ENCODE measurements around the gene SLC6A3. TPM values are rescaled to one million over a fixed set of nuclear protein-coding genes. Genes with fewer than 3 reads are reported as not detected.

The SLC6A3 gene
- polyA plus RNA-seq, 4 donors = 0.03 to 0.30 TPM; not detected in 2

DNA sequence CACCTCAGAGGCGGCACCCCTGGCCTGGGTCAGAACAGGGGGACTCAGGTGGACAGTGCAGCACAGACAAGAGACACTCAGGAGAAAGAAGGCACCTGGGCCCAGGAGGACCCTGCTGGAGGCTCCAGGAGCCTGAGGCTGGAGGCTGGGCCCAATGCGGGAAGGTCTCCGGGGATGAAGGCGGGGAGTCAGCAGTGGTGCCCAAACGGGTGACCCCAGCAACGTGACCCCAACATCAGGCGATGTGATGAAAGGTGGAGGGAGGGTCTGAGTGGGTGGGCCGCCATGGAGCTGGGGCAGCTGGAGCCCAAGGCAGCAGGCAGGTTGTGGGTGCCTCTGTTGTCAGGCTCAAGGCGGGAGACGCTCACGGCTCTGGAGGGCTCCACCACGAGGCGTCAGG lies 41.0 kb upstream of the SLC6A3 start:
- 94 to 95% (median 95%) methylated on average over 13 of the region's 13 CpGs for WGBS, 3 donors
- no peak overlapping the region for H3K4me3 ChIP-seq (ENCODE audit: low read depth in 1 of 3, low read length in 3 of 3)
- DNase-seq = no peak
- no peaks in the 10 kb centered on the region for H3K27me3 ChIP-seq (ENCODE audit: control insufficient read depth in 3 of 3, insufficient read depth in 3 of 3, low read length in 3 of 3)
- no peaks in the 10 kb centered on the region for H3K9me3 ChIP-seq (ENCODE audit: control insufficient read depth in 2 of 2, insufficient read depth in 1 of 2, low read depth in 1 of 2, low read length in 1 of 2)
- no peak for FAIRE-seq
- no peaks in the 10 kb centered on the region for H3K4me1 ChIP-seq (ENCODE audit: control insufficient read depth in 3 of 3, insufficient read depth in 2 of 3, low read depth in 1 of 3, low read length in 2 of 3)
- no peak overlapping the region for H3K27ac ChIP-seq (ENCODE audit: low read depth in 1 of 3, low read length in 2 of 3)
- peaks cover 0 to 50% (median 5%) of the 10 kb centered on the region in 3 donors for H3K36me3 ChIP-seq (ENCODE audit: control insufficient read depth in 3 of 3, insufficient read depth in 2 of 3, low read depth in 1 of 3, low read length in 3 of 3)

DNA sequence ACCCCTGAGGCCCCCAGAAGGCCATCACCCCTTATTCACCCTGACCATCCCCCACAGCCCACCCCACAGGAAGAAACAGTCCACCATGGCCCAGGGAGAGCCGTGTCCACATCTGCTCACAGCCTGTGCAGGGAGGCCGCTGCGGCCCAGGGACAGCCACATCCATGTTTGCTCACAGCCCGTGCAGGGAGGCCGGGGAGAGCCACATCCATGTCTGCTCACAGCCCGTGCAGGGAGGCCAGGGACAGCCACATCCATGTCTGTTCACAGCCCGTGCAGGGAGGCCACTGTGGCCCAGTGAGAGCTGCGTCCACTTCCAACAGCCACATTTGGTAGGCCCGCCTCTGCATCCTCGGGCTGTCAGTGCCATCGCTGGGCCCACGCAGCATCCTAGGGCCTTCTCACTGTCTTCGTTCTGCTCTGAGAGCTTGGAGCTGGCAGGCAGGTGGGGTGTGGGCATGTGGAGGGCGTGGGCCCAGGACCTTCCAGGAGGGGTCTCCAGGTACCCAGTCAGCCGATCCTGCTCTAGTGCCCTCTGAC lies 40.4 kb upstream of the SLC6A3 start:
- no peak for FAIRE-seq
- Histone ChIP-seq H3K27me3 (ENCODE audit: control insufficient read depth in 3 of 3, insufficient read depth in 3 of 3, low read length in 3 of 3) (no peaks in the 10 kb centered on the region), H3K4me1 (ENCODE audit: control insufficient read depth in 3 of 3, insufficient read depth in 2 of 3, low read depth in 1 of 3, low read length in 2 of 3) (no peaks in the 10 kb centered on the region), H3K36me3 (ENCODE audit: control insufficient read depth in 3 of 3, insufficient read depth in 2 of 3, low read depth in 1 of 3, low read length in 3 of 3) (peaks cover 0 to 47% (median 5%) of the 10 kb centered on the region in 3 donors), H3K4me3 (ENCODE audit: low read depth in 1 of 3, low read length in 3 of 3) (no peak overlapping the region), H3K27ac (ENCODE audit: low read depth in 1 of 3, low read length in 2 of 3) (no peak overlapping the region), H3K9me3 (ENCODE audit: control insufficient read depth in 2 of 2, insufficient read depth in 1 of 2, low read depth in 1 of 2, low read length in 1 of 2) (no peaks in the 10 kb centered on the region)
- no peak for DNase-seq
- WGBS, 3 donors = 91% methylated on average over 14 to 15 of the region's 15 CpGs

- Histone ChIP-seq H3K36me3 (ENCODE audit: control insufficient read depth in 3 of 3, insufficient read depth in 2 of 3, low read depth in 1 of 3, low read length in 3 of 3) (peaks cover 0 to 44% (median 2%) of the 10 kb centered on the region in 3 donors), H3K4me3 (ENCODE audit: low read depth in 1 of 3, low read length in 3 of 3) (no peak overlapping the region), H3K27ac (ENCODE audit: low read depth in 1 of 3, low read length in 2 of 3) (no peak overlapping the region), H3K27me3 (ENCODE audit: control insufficient read depth in 3 of 3, insufficient read depth in 3 of 3, low read length in 3 of 3) (no peaks in the 10 kb centered on the region), H3K4me1 (ENCODE audit: control insufficient read depth in 3 of 3, insufficient read depth in 2 of 3, low read depth in 1 of 3, low read length in 2 of 3) (no peaks in the 10 kb centered on the region), H3K9me3 (ENCODE audit: control insufficient read depth in 2 of 2, insufficient read depth in 1 of 2, low read depth in 1 of 2, low read length in 1 of 2) (no peaks in the 10 kb centered on the region)
- DNase-seq (no peak), FAIRE-seq (no peak)
- WGBS, 3 donors = 75 to 84% (median 78%) methylated on average over 18 to 20 of the region's 20 CpGs
These were observed 39.7 kb upstream of the SLC6A3 start for GRCh38 chr5:1484730-1485578.

- no peak for DNase-seq
- H3K36me3 ChIP-seq (ENCODE audit: control insufficient read depth in 3 of 3, insufficient read depth in 2 of 3, low read depth in 1 of 3, low read length in 3 of 3) = peaks cover 0 to 37% (median 2%) of the 10 kb centered on the region in 3 donors
These were observed 38.9 kb upstream of the SLC6A3 start for GRCh38 chr5:1483856-1484729.

GRCh38 chr5:1483064-1483463 lies 37.8 kb upstream of the SLC6A3 start:
- FAIRE-seq (no peak), DNase-seq (no peak)
- no peaks in the 10 kb centered on the region for H3K27me3 ChIP-seq (ENCODE audit: control insufficient read depth in 3 of 3, insufficient read depth in 3 of 3, low read length in 3 of 3)
- no peaks in the 10 kb centered on the region for H3K4me1 ChIP-seq (ENCODE audit: control insufficient read depth in 3 of 3, insufficient read depth in 2 of 3, low read depth in 1 of 3, low read length in 2 of 3)
- peaks cover 0 to 33% (median 2%) of the 10 kb centered on the region in 3 donors for H3K36me3 ChIP-seq (ENCODE audit: control insufficient read depth in 3 of 3, insufficient read depth in 2 of 3, low read depth in 1 of 3, low read length in 3 of 3)
- no peak overlapping the region for H3K4me3 ChIP-seq (ENCODE audit: low read depth in 1 of 3, low read length in 3 of 3)
- no peak overlapping the region for H3K27ac ChIP-seq (ENCODE audit: low read depth in 1 of 3, low read length in 2 of 3)
- WGBS, 3 donors = 93 to 94% (median 94%) methylated on average over 13 of the region's 13 CpGs
- no peaks in the 10 kb centered on the region for H3K9me3 ChIP-seq (ENCODE audit: control insufficient read depth in 2 of 2, insufficient read depth in 1 of 2, low read depth in 1 of 2, low read length in 1 of 2)

More at GRCh38 chr5:1483856-1484729, 38.9 kb upstream of the SLC6A3 start:
- WGBS, 3 donors = 88 to 92% (median 90%) methylated on average over 33 of the region's 33 CpGs
- no peak for FAIRE-seq
- Histone ChIP-seq H3K9me3 (ENCODE audit: control insufficient read depth in 2 of 2, insufficient read depth in 1 of 2, low read depth in 1 of 2, low read length in 1 of 2) (no peaks in the 10 kb centered on the region), H3K27me3 (ENCODE audit: control insufficient read depth in 3 of 3, insufficient read depth in 3 of 3, low read length in 3 of 3) (no peaks in the 10 kb centered on the region), H3K4me1 (ENCODE audit: control insufficient read depth in 3 of 3, insufficient read depth in 2 of 3, low read depth in 1 of 3, low read length in 2 of 3) (no peaks in the 10 kb centered on the region), H3K27ac (ENCODE audit: low read depth in 1 of 3, low read length in 2 of 3) (no peak overlapping the region), H3K4me3 (ENCODE audit: low read depth in 1 of 3, low read length in 3 of 3) (no peak overlapping the region)

DNA sequence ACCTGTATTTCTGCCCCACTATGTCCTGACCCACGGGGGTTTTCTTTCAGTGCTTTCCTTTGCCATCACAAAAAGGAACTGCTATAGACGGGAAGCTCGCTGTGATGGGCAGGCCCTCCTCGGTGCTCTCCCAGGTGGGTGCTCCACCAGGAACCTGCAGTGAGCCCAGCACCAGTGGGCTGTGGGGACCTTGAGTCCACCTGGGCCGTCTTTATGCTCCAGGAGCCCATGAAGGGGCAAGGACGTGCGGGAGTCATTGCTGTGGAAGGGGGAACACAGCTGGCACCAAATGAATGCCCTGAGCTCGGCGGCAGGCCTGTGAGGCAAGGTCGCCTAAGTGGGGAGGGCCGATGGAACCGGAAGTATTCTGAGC lies 36.7 kb upstream of the SLC6A3 start:
- Histone ChIP-seq H3K4me1 (ENCODE audit: control insufficient read depth in 3 of 3, insufficient read depth in 2 of 3, low read depth in 1 of 3, low read length in 2 of 3) (no peaks in the 10 kb centered on the region), H3K27ac (ENCODE audit: low read depth in 1 of 3, low read length in 2 of 3) (no peak overlapping the region)

GRCh38 chr5:1481266-1481958 lies 36.2 kb upstream of the SLC6A3 start:
- WGBS, 3 donors = 88 to 92% (median 89%) methylated on average over 26 of the region's 26 CpGs
- no peak overlapping the region for H3K27ac ChIP-seq (ENCODE audit: low read depth in 1 of 3, low read length in 2 of 3)
- FAIRE-seq = no peak

More for the DNA sequence above, 36.7 kb upstream of the SLC6A3 start:
- H3K36me3 ChIP-seq (ENCODE audit: control insufficient read depth in 3 of 3, insufficient read depth in 2 of 3, low read depth in 1 of 3, low read length in 3 of 3) = peaks cover 0 to 27% (median 0%) of the 10 kb centered on the region in 3 donors
- no peaks in the 10 kb centered on the region for H3K9me3 ChIP-seq (ENCODE audit: control insufficient read depth in 2 of 2, insufficient read depth in 1 of 2, low read depth in 1 of 2, low read length in 1 of 2)
- FAIRE-seq (no peak), DNase-seq (no peak)
- no peaks in the 10 kb centered on the region for H3K27me3 ChIP-seq (ENCODE audit: control insufficient read depth in 3 of 3, insufficient read depth in 3 of 3, low read length in 3 of 3)
- H3K4me3 ChIP-seq (ENCODE audit: low read depth in 1 of 3, low read length in 3 of 3) = no peak overlapping the region
- 86 to 92% (median 91%) methylated on average over 12 of the region's 12 CpGs for WGBS, 3 donors

GRCh38 chr5:1480806-1481205 lies 35.6 kb upstream of the SLC6A3 start:
- Histone ChIP-seq H3K9me3 (ENCODE audit: control insufficient read depth in 2 of 2, insufficient read depth in 1 of 2, low read depth in 1 of 2, low read length in 1 of 2) (no peaks in the 10 kb centered on the region), H3K27me3 (ENCODE audit: control insufficient read depth in 3 of 3, insufficient read depth in 3 of 3, low read length in 3 of 3) (no peaks in the 10 kb centered on the region), H3K36me3 (ENCODE audit: control insufficient read depth in 3 of 3, insufficient read depth in 2 of 3, low read depth in 1 of 3, low read length in 3 of 3) (peaks cover 0 to 25% (median 0%) of the 10 kb centered on the region in 3 donors), H3K27ac (ENCODE audit: low read depth in 1 of 3, low read length in 2 of 3) (peak overlapping the region in 1 of 3 donors; percentile 3), H3K4me1 (ENCODE audit: control insufficient read depth in 3 of 3, insufficient read depth in 2 of 3, low read depth in 1 of 3, low read length in 2 of 3) (no peaks in the 10 kb centered on the region), H3K4me3 (ENCODE audit: low read depth in 1 of 3, low read length in 3 of 3) (no peak overlapping the region)
- FAIRE-seq (no peak), DNase-seq (no peak)
- WGBS, 3 donors = 78 to 90% (median 89%) methylated on average over 10 to 12 of the region's 12 CpGs

More at GRCh38 chr5:1481266-1481958, 36.2 kb upstream of the SLC6A3 start:
- Histone ChIP-seq H3K9me3 (ENCODE audit: control insufficient read depth in 2 of 2, insufficient read depth in 1 of 2, low read depth in 1 of 2, low read length in 1 of 2) (no peaks in the 10 kb centered on the region), H3K27me3 (ENCODE audit: control insufficient read depth in 3 of 3, insufficient read depth in 3 of 3, low read length in 3 of 3) (no peaks in the 10 kb centered on the region), H3K36me3 (ENCODE audit: control insufficient read depth in 3 of 3, insufficient read depth in 2 of 3, low read depth in 1 of 3, low read length in 3 of 3) (peaks cover 0 to 27% (median 0%) of the 10 kb centered on the region in 3 donors), H3K4me1 (ENCODE audit: control insufficient read depth in 3 of 3, insufficient read depth in 2 of 3, low read depth in 1 of 3, low read length in 2 of 3) (no peaks in the 10 kb centered on the region), H3K4me3 (ENCODE audit: low read depth in 1 of 3, low read length in 3 of 3) (no peak overlapping the region)
- DNase-seq = no peak

Data from small intestine (tissue), 7 donors.